ENCODE measurements around the gene MAJIN.
A peak's percentile ranks its signal among the peaks of the same experiment; 100 is the strongest.

DNA sequence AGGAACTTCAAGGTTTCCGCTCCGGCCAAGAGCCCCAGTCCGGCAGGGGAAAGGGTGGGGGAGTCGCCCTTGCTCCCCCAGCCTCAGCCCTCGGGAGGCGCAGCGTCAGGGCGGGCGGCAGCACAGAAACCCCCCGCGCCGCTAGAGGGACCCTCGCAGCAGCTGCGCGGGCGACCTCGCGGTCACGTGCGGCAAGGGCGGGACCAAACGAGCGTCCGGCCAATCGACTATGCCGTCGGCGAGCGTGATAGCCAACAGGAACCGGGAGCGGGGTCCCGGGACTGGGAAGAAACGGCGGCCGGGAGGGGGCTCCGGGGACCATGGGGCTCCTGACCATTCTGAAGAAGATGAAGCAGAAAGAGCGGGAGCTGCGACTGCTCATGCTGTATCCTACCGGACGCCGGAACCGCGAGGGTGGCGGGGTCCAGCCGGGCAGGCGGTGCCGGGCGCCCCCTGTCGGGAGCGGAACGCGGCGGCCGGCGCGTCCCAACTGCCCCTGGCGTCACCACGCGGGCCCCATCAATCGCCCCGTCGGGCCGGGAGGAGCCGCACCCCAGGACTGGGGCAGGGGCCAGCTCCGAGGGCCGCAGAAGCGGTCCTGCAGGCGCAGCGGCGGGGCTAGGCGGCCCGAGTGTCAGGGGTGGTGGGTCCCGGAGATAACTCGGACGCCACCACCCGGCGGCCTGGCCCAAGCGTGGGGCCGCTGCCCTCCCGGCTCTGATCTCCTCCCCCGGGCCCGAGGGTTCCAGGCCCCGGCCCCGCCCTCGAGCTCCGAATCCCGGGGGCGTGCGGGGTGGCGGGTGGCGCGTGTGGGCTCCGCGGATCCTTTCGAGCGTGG is 42.2 kb upstream of the MAJIN start, which contains the start of gene ARL2:
- TF ChIP-seq CTCF (IDR thresholded peaks at IDR 0.05) (peak; percentile 91 to 97 (median 94)), POLR2A (IDR thresholded peaks at IDR 0.05) (peak; percentile 49 to 65)
